ENCODE data around the gene TACC2. TPM values are rescaled to one million over a fixed set of nuclear protein-coding genes. Genes with fewer than 3 reads are reported as not detected.
"Not testable (repeated sequence)": the region's sequence is repeated elsewhere in the genome, so short reads cannot be mapped to it uniquely, and the experiment has no call there.

Gene TACC2, protein sequence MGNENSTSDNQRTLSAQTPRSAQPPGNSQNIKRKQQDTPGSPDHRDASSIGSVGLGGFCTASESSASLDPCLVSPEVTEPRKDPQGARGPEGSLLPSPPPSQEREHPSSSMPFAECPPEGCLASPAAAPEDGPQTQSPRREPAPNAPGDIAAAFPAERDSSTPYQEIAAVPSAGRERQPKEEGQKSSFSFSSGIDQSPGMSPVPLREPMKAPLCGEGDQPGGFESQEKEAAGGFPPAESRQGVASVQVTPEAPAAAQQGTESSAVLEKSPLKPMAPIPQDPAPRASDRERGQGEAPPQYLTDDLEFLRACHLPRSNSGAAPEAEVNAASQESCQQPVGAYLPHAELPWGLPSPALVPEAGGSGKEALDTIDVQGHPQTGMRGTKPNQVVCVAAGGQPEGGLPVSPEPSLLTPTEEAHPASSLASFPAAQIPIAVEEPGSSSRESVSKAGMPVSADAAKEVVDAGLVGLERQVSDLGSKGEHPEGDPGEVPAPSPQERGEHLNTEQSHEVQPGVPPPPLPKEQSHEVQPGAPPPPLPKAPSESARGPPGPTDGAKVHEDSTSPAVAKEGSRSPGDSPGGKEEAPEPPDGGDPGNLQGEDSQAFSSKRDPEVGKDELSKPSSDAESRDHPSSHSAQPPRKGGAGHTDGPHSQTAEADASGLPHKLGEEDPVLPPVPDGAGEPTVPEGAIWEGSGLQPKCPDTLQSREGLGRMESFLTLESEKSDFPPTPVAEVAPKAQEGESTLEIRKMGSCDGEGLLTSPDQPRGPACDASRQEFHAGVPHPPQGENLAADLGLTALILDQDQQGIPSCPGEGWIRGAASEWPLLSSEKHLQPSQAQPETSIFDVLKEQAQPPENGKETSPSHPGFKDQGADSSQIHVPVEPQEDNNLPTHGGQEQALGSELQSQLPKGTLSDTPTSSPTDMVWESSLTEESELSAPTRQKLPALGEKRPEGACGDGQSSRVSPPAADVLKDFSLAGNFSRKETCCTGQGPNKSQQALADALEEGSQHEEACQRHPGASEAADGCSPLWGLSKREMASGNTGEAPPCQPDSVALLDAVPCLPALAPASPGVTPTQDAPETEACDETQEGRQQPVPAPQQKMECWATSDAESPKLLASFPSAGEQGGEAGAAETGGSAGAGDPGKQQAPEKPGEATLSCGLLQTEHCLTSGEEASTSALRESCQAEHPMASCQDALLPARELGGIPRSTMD (N-terminal part only)
- polyA plus RNA-seq (ENCODE audit: insufficient read length in 4 of 4): 10 to 100 TPM; 40.9 to 55.4 (median 45.8) TPM

GRCh38 chr10:121988361-121989324 is at the start of gene TACC2:
Gene TACC2, plus strand, starts transcription at chr10:121989163. Its CDS starts 32,819 bp downstream, at chr10:122021982.
- DNase-seq (ENCODE audit: low read depth in 4 of 4, low spot score in 3 of 4): no peak

- DNase-seq (ENCODE audit: low read depth in 4 of 4, low spot score in 3 of 4): no peak
These were observed 47.4 kb upstream of the TACC2 start for GRCh38 chr10:121941532-121941931.

GRCh38 chr10:121942749-121943416 is 46.1 kb upstream of the TACC2 start:
- DNase-seq (ENCODE audit: low read depth in 4 of 4, low spot score in 3 of 4): no peak

DNA sequence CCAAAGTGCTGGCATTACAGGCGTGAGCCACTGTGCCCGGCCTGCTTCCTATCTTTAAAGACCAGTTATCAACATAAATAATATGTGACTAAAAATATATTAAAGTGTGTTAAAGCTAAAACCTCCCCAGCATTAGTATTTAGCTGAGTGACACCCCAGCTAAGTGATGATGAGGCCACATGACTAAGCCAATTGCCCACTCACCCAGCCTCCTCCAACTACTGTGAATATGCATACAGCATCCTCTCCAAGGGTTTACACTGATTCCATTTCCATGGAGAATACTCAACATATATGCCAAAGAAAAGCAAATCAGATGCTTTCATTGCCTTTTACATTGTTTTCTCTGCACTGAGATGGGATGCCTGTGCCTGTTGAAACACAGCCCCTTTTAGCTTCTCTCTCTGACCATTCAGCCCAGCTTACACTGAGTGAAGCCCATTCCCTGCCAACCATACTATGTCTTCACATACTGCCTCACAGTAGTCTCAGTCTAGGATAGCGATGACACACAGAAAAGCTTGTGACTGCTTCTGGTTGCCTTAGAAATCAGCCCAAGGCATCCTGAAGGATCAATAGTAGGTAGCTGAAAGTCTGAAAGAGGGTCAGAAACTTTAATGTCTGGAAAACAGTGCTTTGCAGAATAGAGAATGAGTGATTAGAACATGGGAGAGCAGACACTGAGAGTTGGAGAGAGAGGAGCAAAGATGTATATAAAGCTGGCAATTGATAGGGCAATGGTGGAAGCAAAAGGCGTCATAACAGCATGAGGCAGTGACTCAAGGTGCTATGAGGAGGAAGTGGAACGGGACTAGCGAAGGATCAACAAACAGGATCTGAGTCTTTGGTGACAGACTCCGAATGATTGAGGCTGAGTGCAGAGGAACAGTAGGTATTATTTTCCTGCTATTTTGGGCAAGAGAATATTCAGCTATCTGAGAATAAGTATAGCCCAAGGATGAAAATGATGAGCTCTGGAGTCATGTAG is 41.3 kb upstream of the TACC2 start:
- DNase-seq (ENCODE audit: low read depth in 4 of 4, low spot score in 3 of 4): no peak

GRCh38 chr10:121949049-121949448 is 39.9 kb upstream of the TACC2 start:
- DNase-seq (ENCODE audit: low read depth in 4 of 4, low spot score in 3 of 4): no peak

DNA sequence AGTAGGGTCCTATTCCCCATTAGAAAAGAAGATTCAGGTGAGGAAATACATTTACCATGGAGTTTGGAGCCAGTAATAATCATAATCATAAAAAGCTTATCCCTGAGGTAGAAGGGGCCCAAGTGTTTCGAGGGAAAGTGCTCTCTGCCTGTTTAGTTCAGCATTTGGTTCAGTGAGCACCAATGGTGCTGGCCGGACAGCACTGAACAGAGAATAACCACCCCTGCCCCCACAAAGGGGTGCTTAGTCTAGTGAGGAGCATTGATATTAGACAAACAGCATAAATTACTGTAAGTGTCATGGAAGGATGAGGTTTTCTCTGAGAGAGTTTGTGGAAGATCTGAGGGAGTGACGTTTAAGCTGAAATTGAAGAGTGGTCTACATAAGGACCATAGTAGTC is 39.5 kb upstream of the TACC2 start:
- no peak for DNase-seq (ENCODE audit: low read depth in 4 of 4, low spot score in 3 of 4)

- DNase-seq (ENCODE audit: low read depth in 4 of 4, low spot score in 3 of 4): no peak
These were observed 36.7 kb upstream of the TACC2 start for GRCh38 chr10:121952226-121952625.

DNA sequence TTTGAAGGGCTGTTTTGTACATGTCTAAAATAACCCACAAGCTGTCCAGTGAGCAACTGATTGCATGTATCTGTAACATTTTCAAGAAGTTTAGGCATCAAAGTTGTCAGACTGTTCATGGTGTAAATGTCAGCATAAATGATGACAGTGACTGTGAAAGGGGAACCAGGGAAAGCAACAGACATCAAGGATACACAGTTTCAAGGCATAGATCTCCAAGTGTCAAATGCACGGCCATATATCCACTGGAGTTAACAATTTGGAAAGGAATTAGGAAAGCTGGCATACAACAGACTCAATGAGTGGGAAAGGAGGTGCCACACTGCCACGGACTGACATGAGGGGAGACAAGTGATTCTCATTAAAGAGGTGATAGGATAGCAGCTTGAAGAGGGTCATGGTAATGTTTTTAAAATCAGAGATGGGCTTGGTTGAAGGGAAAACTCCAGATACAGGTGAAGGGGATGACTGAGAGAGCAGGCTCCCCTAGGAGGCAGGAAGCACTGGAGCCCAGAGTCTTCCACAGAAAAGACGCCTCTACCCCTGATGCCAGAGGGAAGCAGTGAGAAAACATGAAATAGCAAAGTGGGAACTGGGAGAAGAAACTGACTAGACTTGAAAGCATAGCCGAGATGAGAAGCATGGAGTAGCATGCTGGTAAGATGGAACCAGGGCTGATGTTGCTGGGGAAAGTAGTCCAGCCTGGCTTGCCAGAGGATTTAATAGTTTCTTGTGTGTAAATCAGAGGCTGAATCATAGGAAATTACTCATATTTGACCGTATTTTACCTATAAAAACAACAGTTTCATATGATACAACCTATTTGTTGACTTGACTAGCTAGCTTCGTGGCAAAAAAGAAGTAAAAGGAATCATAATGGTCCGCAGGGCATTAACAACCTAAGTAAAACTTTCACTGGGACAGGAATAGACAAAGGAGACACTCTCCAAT is 32.6 kb upstream of the TACC2 start:
- peak in 2 of 4 donors; percentile 23 to 36 for DNase-seq (ENCODE audit: low read depth in 4 of 4, low spot score in 3 of 4)

DNA sequence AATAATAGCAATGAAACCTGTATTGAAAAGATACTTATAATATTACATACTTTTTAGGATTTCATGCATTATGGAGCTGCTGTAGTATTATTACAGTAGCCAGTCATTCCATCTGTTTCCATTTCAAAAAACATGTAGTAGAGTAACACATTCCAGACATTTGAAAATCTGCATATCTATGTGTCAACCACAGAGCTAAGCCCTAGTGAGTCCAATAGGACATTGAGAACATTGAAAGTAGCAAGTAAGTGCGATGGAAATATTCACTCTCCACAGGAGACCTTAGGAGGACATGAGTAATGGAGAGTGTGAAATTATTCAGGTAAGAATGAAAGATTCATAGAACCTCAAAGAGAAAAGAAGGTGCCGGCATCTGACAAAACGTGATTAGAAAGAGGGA is 29.3 kb upstream of the TACC2 start:
- no peak for DNase-seq (ENCODE audit: low read depth in 4 of 4, low spot score in 3 of 4)

- DNase-seq (ENCODE audit: low read depth in 4 of 4, low spot score in 3 of 4): no peak
These were observed 27.5 kb upstream of the TACC2 start for GRCh38 chr10:121961456-121961855.

- no peak for DNase-seq (ENCODE audit: low read depth in 4 of 4, low spot score in 3 of 4)
These were observed 23.0 kb upstream of the TACC2 start for GRCh38 chr10:121965996-121966395.

DNA sequence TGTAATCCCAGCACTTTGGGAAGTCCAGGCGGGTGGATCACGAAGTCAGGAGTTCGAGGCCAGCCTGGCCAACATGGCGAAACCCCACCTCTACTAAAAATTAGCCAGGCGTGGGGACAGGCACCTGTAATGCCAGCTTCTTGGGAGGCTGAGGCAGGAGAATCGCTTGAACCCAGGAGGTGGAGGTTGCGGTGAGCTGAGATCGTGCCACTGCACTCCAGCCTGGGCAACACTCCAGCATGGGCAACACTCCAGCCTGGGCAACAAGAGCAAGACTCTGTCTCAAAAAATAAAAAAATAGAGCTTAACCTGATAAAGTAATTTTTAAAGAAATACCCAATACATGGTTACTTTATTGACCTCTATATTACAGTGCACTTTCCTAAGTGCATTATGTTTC is 19.9 kb upstream of the TACC2 start:
- DNase-seq (ENCODE audit: low read depth in 4 of 4, low spot score in 3 of 4): not testable (repeated sequence)

- DNase-seq (ENCODE audit: low read depth in 4 of 4, low spot score in 3 of 4): no peak
These were observed 14.9 kb upstream of the TACC2 start for GRCh38 chr10:121974019-121974534.

- peak; percentile 47 to 61 (median 57) for DNase-seq (ENCODE audit: low read depth in 4 of 4, low spot score in 3 of 4)
These were observed 14.2 kb upstream of the TACC2 start, which contains the start of gene NSMCE4A for GRCh38 chr10:121974535-121975294. Gene NSMCE4A, minus strand, starts transcription at chr10:121975217. Its CDS starts 52 bp downstream, at chr10:121975165.

GRCh38 chr10:121975295-121976086 is 13.5 kb upstream of the TACC2 start:
- no peak for DNase-seq (ENCODE audit: low read depth in 4 of 4, low spot score in 3 of 4)
